SKM-1 treated with dmso at 0.1 percent for 144 hours (cell line): ENCODE data around the gene FUT7.
"Not testable (repeated sequence)": the region's sequence is repeated elsewhere in the genome, so short reads cannot be mapped to it uniquely, and the experiment has no call there.

Experiments used
- DNase-seq: peaks from one replicate; lab custom pipeline; 2025; ENCODE audit not compliant: unreplicated experiment; lab: John Stamatoyannopoulos, UW

Gene FUT7

DNA sequence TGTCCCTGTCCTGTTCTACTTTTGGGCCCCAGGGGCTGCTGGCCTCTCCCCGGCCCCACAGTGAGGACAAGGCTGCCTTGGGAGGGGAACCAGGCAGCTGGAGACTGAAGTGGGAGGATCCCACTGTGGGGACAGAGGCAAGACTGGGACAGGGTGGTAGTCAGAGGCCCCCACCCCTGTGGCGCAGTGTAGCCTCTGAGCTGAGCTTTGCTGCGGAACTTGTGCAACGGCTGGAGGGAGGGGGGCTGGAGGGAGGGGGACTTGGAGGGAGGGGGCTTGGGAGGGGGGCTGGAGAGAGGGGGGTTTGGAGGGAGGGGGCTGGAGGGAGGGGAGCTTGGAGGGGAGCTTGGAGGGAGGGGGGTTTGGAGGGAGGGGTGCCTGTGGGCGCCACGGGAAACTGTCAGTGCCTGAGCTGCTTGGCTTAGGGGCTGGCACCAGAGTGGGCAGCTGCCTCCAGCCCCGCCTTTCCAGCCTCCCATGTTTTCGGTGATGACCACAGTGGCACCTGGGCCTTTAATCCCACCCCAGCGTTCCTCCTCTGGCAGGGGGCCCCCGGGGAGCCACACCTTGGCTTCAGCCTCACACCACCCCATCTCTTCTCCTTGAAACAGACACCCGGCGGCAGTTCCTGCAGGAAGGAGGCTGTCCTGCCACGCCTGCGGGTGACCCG lies 2.3 kb upstream of the FUT7 start:
- peak; percentile 64 for DNase-seq

DNA sequence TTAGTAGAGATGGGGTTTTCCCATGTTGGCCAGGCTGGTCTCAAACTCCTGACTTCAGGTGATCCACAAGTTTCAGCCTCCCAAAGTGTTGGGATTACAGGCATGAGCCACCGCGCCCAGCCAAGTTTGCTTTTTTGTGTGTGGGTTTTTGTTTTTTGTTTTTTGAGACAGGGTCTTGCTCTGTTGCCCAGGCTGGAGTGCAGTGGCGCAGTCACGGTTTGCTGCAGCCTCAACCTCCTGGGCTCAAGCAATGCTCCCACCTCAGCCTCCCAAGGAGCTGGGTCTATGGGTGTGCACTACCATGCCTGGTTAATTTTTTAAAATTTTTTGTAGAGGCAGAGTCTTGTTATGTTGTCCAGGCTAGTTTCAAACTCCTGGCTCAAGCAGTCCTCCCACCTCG lies 1.6 kb upstream of the FUT7 start:
- not testable (repeated sequence) for DNase-seq

GRCh38 chr9:137032858-137033257 lies 970 bp upstream of the FUT7 start:
- DNase-seq: peak; percentile 75

GRCh38 chr9:137030538-137031527 lies 1.1 kb downstream of the FUT7 start:
- DNase-seq: peak; percentile 84

GRCh38 chr9:137030006-137030405 lies 1.9 kb downstream of the FUT7 start:
- peak; percentile 26 for DNase-seq

- DNase-seq: peak; percentile 56
These were observed 2.6 kb downstream of the FUT7 start for GRCh38 chr9:137029058-137029936.

- peak; percentile 40 for DNase-seq
These were observed 3.4 kb downstream of the FUT7 start for GRCh38 chr9:137028263-137029057.

- DNase-seq: no peak
These were observed 4.3 kb downstream of the FUT7 start, which contains the start of gene ABCA2 for GRCh38 chr9:137027369-137028262. Gene ABCA2, minus strand, starts transcription at chr9:137028237. Its CDS starts 97 bp downstream, at chr9:137028140.

- DNase-seq: no peak
These were observed 5.1 kb downstream of the FUT7 start for GRCh38 chr9:137026828-137027227.

GRCh38 chr9:137026384-137026783 lies 5.5 kb downstream of the FUT7 start:
- no peak for DNase-seq

- no peak for DNase-seq
These were observed 6.3 kb downstream of the FUT7 start for GRCh38 chr9:137025517-137025966.

- DNase-seq: no peak
These were observed 8.3 kb downstream of the FUT7 start for GRCh38 chr9:137023583-137023991.

GRCh38 chr9:137023157-137023556 lies 8.7 kb downstream of the FUT7 start:
- no peak for DNase-seq

DNA sequence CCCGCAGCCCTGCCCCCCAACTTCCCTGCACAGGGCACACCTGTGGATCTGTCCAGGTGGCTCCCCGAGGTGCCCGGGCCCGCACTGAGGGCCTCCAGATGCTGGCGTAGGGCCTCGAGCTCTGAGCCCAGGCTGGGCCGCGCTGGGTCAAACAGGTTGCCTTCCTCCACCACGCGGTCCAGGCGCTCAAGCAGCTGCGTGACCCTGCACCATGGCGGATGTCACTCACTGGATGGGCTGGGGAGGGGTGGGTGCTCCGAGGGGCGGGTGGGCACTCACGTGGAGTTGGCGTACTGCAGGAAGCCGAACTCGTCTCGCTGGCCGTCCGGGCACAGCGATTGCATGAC lies 9.3 kb downstream of the FUT7 start:
- DNase-seq: no peak

DNA sequence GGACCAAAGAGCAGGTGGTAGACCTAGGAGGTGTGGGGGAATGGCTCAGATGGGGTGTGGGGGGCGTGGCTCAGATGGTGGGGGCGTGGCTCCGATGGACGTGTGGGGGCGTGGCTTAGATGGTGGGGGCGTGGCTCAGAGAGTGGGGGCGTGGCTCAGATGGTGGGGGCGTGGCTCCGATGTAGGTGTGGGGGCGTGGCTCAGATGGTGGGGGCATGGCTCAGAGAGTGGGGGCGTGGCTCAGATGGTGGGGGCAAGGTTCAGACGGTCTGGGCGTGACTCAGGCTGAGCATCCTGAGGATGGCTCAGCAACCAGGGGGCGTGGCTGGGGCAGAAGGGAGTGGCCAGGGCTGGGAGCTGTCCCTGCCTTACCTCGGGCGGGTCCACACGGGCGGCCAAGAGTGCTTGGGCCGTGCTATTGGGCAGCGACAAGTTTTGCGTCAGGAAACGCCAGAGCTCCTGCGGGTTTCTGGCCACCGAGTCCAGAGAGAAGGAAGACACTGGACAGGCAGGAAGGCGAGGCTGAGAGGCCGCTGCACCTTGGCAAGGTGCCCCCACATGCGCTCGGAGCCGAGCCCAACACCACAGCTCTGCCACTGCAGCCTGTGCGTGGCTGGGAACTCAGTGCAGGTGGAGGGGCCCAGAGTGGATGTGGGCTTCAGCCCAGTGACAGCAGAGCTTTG lies 9.8 kb downstream of the FUT7 start:
- DNase-seq: peak; percentile 78

- DNase-seq: no peak
These were observed 10.3 kb downstream of the FUT7 start for GRCh38 chr9:137021568-137021978.

- DNase-seq: no peak
These were observed 10.9 kb downstream of the FUT7 start for GRCh38 chr9:137020771-137021567.
